K562 (cell line): ENCODE measurements around the gene PRSS27. TPM values are rescaled to one million over a fixed set of nuclear protein-coding genes. Genes with fewer than 3 reads are reported as not detected.

Source experiments
- BACH1 ChIP-seq: fragments of 200-800 bp; sonication (Bioruptor generic); IDR thresholded peaks from 2 replicates; pipeline ENCODE4 v1.6.1; 2016; ENCODE audit warnings: missing genetic modification characterization, missing compliant biosample characterization
- CHD1 ChIP-seq: fragments of 200-600 bp; sonication (generic); IDR thresholded peaks from one replicate; pipeline ENCODE4 v1.6.1; 2012; ENCODE audit warnings: mild to moderate bottlenecking, moderate library complexity, low read length, inconsistent platforms
- E2F8 ChIP-seq: fragments of 450-650 bp; IDR thresholded peaks from 2 replicates; pipeline ENCODE4 v1.7.1; 2018; ENCODE audit warnings: mild to moderate bottlenecking, low read depth; ENCODE audit not compliant: partially characterized antibody
- E4F1 ChIP-seq: fragments of 250-450 bp; sonication (Bioruptor Pico); IDR thresholded peaks from 2 replicates; pipeline ENCODE4 v1.5.0; 2021; ENCODE audit warnings: mild to moderate bottlenecking, borderline replicate concordance
- HCFC1 ChIP-seq: IDR thresholded peaks from 2 replicates; pipeline ENCODE4 v1.6.1; 2012; ENCODE audit warnings: low read depth, low read length, improper control_type of control experiment
- JUN ChIP-seq, 2 experiments: sonication (generic) in 1 of 2; formaldehyde crosslinking in 1 of 2; IDR thresholded peaks; 2 replicates each; pipeline versions ENCODE4 v1.6.1 to v1.8.0; 2012 to 2022; ENCODE audit warnings: borderline replicate concordance in 2 of 2, mild to moderate bottlenecking in 2 of 2, improper control_type of control experiment in 1 of 2, low read depth in 1 of 2, low read length in 1 of 2, missing genetic modification reagents in 1 of 2
- KLF6 ChIP-seq: fragments of 250-450 bp; sonication (Bioruptor Pico); IDR thresholded peaks from 2 replicates; pipeline ENCODE4 v1.4.0; 2020; ENCODE audit warnings: mild to moderate bottlenecking, moderate library complexity, borderline replicate concordance
- PCBP2 ChIP-seq: fragments of 200-400 bp; formaldehyde crosslinking; IDR thresholded peaks from 2 replicates; pipeline ENCODE4 v1.6.1; 2018; ENCODE audit warnings: low read length, low read depth, mild to moderate bottlenecking, moderate library complexity; ENCODE audit not compliant: poor library complexity, severe bottlenecking
- RCOR1 ChIP-seq, 2 experiments: IDR thresholded peaks; 2 replicates each; pipeline ENCODE4 v1.6.1; 2012; ENCODE audit warnings: low read depth in 2 of 2, low read length in 2 of 2, borderline replicate concordance in 1 of 2, improper control_type of control experiment in 1 of 2
- RFX7 ChIP-seq: fragments of 250-450 bp; sonication (Bioruptor Pico); IDR thresholded peaks from 2 replicates; pipeline ENCODE4 v1.5.1; 2021; ENCODE audit warnings: mild to moderate bottlenecking
- SIN3B ChIP-seq: fragments of 450-650 bp; IDR thresholded peaks from 2 replicates; pipeline ENCODE4 v1.6.1; 2017; ENCODE audit warnings: low read depth, mild to moderate bottlenecking, moderate library complexity
- SRF ChIP-seq, 2 experiments: fragments of 250-450, 450-650 bp in 1 of 2; sonication (Bioruptor Pico) in 1 of 2; sonication (generic) in 1 of 2; formaldehyde crosslinking; IDR thresholded peaks; 2 replicates each; pipeline versions ENCODE4 v1.5.0 to v1.5.1; 2020 to 2022; ENCODE audit warnings: mild to moderate bottlenecking in 1 of 2, missing genetic modification reagents in 1 of 2
- STAT5B ChIP-seq: fragments of 250-450 bp; sonication (Bioruptor Pico); IDR thresholded peaks from 2 replicates; pipeline ENCODE4 v1.8.0; 2021; ENCODE audit warnings: mild to moderate bottlenecking, inconsistent platforms
- XRCC4 ChIP-seq: IDR thresholded peaks from one replicate; pipeline ENCODE4 v1.6.1; 2011; ENCODE audit not compliant: insufficient read depth, insufficient read length; ENCODE audit errors: extremely low read depth
- ZNF507 ChIP-seq: conservative IDR thresholded peaks from 2 replicates; pipeline ENCODE4 v1.6.1; 2017; ENCODE audit warnings: missing genetic modification characterization, missing compliant biosample characterization
- ZNF57 ChIP-seq: fragments of 450-650 bp; formaldehyde crosslinking; IDR thresholded peaks from 2 replicates; pipeline ENCODE4 v1.4.0; 2020; ENCODE audit warnings: mild to moderate bottlenecking, moderate library complexity
- ZNF655 ChIP-seq: fragments of 250-450 bp; sonication (Bioruptor Pico); IDR thresholded peaks from 2 replicates; pipeline ENCODE4 v1.5.0; 2021
- ZNF76 ChIP-seq: fragments of 250-450 bp; sonication (Bioruptor Pico); IDR thresholded peaks from 2 replicates; pipeline ENCODE4 v1.4.0; 2020; ENCODE audit warnings: mild to moderate bottlenecking, moderate library complexity, borderline replicate concordance
- ZNF830 ChIP-seq: fragments of 250-450 bp; sonication (Bioruptor Pico); IDR thresholded peaks from 2 replicates; pipeline ENCODE4 v1.5.0; 2021; ENCODE audit warnings: mild to moderate bottlenecking
- polyA plus RNA-seq, 8 experiments: library from polyadenylated mRNA; depleted of rRNA in 4 of 8; stranded (reverse) in 5 of 8; unstranded in 3 of 8; fragments of >200 nt; fragmentation: Nextera tagmentation in 2 of 8; fragmentation: Illumina TruSeq in 1 of 8; extraction: Ambion mirVana in 2 of 8; extraction: Trizol in 1 of 8; gene quantifications; 2 replicates each; pipeline versions ENCODE4 v1.2.1 to v1.2.3, GENCODE V29; 2011 to 2014; ENCODE audit warnings: inconsistent platforms in 1 of 8, missing spikeins in 1 of 8
- total RNA-seq, 7 experiments: library from RNA; depleted of rRNA in 6 of 7; stranded (reverse); fragments of >200 nt in 6 of 7; fragmentation: Illumina TruSeq in 2 of 7; extraction: Trizol in 2 of 7; gene quantifications; 2 replicates each; pipeline versions ENCODE4 v1.2.1 to v1.2.3, GENCODE V29; 2011 to 2021; ENCODE audit warnings: low replicate concordance in 1 of 7

Gene PRSS27
- total and polyA plus RNA-seq, 9 of the 15 experiments (the other 6 are each of a cell fraction or from before 2014, with no cell fraction given), result 0.09 to 0.20 (median 0.17) TPM; not detected in 5

- TF ChIP-seq JUN (IDR thresholded peaks at IDR 0.05; ENCODE audit: borderline replicate concordance, low read depth, low read length) (no peak), JUN (CRISPR knock-in tag; IDR thresholded peaks at IDR 0.05; ENCODE audit: borderline replicate concordance) (no peak), XRCC4 (no peak), SIN3B (peak; percentile 85), ZNF507 (tag) (no peak), SRF (CRISPR knock-in tag; IDR thresholded peaks at IDR 0.05) (no peak), RCOR1 (IDR thresholded peaks at IDR 0.05; ENCODE audit: borderline replicate concordance in 1 of 2, low read depth in 2 of 2, low read length in 2 of 2) (0 out of 4 replicates have a peak, but pooled peaks of 1 of the 2 experiments have one; percentile 72), BACH1 (no peak), ZNF76 (CRISPR knock-in tag) (no peak), RFX7 (no peak), PCBP2 (no peak), ZNF830 (CRISPR knock-in tag) (no peak), CHD1 (no peak), KLF6 (no peak), E2F8 (no peak), ZNF655 (CRISPR knock-in tag) (no peak), STAT5B (CRISPR knock-in tag) (no peak), HCFC1 (peak; percentile 65), E4F1 (no peak), ZNF57 (CRISPR knock-in tag) (no peak)
Observed at GRCh38 chr16:2673066-2673999, 46.7 kb downstream of the PRSS27 start (continued).
